HG03520 (cell line): ENCODE measurements around the gene FEZF1.
"Not testable (repeated sequence)": the region's sequence is repeated elsewhere in the genome, so short reads cannot be mapped to it uniquely, and the experiment has no call there.

Experiments used
- ATAC-seq: cut with Tn5 transposase; IDR thresholded peaks from one replicate; pipeline ENCODE4 v1.9.1; 2021; ENCODE audit warnings: mild to moderate bottlenecking, moderate library complexity; ENCODE audit not compliant: unreplicated experiment

The FEZF1 gene

DNA sequence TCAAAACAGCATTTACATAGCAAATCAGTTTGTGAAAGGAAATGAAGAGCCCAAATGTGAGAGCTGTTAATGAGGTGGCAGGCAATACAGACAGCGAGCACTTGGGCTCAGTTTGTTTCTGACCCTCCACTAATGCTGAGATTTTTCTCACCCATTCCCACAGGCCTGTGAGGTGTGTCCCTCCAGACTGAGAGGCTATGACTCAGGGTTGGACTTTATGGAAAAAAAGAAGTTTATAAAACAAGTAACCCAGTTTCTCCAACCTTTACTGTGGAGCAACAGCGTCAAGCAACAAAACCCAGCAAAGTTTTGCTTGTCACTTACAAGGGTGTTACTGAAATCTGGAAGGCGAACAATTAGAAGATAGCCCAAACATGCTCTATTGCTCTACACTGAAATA, 4.9 kb upstream of the FEZF1 start:
- ATAC-seq: no peak

DNA sequence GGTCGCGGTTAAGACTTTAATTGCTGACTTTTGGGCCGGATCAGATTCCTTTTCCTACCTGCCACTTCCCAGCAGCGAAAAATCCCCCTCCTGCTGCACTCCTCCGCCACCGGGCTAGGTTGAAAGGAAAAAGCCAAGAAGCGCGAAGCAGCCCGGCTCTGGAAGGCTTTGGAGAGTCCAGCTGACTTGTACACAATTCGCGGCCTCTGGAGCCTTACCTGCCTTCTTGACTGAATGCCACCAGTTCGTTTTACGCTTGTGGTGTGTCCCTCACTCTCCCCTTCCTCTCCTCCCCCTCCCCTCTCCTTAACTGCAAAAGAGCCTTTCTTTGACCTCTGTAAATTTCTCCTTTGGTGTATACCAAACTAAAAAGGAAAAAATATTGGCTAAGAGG, 2.7 kb upstream of the FEZF1 start:
- ATAC-seq: no peak

- ATAC-seq: no peak
Measured at GRCh38 chr7:122306320-122307227, 2.0 kb upstream of the FEZF1 start.

DNA sequence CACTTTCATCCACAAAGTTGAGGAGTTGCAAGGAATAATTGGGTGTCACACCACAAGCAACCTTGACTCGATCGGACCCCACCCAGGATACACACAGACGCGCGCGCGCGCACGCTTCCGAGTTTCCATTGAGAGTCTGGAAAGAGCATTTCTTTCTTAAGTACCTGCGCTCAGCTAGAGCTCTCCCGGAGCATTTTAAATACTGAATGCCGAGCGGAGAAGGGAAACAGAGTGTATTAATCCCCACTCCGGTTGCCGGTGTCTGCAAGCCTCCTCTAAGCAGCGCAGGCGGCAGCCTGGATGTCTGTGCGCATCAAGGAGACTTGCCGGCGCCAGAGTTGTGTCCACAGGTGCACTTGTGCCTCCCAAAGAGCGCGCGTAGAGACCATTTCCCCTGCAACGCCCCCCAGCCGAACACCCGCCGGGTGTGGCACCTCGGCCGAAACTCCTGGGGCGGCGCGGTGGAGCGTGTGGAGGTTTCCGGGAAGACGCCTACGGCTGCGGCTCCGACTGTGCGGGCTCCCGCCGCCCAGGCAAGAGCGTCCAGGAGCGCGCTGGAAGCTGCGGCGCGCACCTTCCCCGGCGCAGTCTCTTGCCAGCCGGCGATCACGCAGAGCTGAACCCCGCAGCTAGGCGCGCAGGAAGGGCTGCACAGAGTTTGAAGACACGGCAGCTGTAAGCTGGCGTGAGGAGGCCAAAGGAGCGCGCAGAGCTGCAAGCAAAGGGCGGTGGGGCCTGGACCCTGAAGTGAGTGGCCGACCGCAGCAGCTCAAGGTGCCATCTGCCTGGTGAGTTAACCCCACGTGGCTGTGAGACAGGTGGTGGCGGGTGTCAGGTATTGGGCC, 1.1 kb upstream of the FEZF1 start:
- ATAC-seq: no peak

DNA sequence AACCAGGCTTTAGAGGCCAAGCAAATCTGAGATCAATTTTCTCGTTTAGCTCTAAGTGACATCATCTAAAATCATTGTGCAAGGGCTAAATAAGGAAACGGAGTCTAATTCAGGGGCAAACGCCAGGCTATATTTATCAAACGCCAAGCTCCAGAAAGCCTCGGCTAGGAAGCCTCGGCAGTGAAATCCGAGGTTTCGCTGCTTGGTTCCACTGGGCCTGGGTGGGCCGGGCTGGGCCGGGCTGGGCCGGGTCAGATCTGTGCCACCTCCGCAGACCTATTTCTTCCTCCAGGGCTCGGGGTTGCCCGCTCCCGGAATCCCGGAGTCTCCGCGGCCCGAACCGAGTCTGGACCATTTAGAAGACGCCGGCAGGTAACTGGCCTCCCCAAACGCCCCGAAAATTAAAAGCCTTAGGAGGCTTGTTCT, 459 bp upstream of the FEZF1 start:
- no peak for ATAC-seq

GRCh38 chr7:122303531-122304318, 825 bp downstream of the FEZF1 start:
- no peak for ATAC-seq

GRCh38 chr7:122302761-122303530, 1.6 kb downstream of the FEZF1 start:
- no peak for ATAC-seq

GRCh38 chr7:122301858-122302760, 2.4 kb downstream of the FEZF1 start:
- ATAC-seq: no peak

- ATAC-seq: no peak
Measured at GRCh38 chr7:122300956-122301833, 3.4 kb downstream of the FEZF1 start.

DNA sequence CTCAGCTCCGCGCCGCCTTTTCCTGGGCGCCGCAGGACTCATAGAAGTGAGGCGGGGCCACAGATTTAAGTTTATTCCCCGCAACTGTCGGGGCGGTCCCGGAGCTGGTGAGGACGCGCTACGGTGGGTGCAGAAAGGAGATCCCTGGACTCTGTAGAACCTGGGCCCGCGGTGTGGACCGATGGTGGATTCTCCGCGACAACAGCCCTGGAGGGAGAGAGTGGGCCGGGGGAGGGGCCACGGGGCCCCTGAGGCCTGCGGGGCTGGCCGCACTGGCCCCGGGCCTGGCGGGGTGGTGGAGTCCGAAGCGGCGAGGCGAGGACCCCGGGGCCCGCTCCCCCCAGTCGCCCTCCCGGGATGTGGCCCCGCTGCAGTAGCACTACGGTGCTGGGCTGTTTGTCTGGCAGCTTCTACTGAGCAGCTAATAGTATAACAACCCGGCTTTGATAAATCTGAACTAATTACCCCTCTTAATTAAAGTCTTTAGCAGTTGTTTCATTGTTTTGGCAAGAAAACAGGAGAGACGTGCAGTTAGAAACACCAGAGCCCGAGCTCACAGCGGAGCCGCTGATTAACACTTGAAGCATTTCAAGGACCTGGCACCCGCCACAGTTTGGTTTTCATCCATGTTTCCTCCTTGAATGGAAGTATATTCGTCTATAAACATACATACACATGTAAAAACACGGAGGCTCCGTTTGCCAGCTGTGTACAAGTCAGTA, 4.2 kb downstream of the FEZF1 start:
- ATAC-seq: no peak

DNA sequence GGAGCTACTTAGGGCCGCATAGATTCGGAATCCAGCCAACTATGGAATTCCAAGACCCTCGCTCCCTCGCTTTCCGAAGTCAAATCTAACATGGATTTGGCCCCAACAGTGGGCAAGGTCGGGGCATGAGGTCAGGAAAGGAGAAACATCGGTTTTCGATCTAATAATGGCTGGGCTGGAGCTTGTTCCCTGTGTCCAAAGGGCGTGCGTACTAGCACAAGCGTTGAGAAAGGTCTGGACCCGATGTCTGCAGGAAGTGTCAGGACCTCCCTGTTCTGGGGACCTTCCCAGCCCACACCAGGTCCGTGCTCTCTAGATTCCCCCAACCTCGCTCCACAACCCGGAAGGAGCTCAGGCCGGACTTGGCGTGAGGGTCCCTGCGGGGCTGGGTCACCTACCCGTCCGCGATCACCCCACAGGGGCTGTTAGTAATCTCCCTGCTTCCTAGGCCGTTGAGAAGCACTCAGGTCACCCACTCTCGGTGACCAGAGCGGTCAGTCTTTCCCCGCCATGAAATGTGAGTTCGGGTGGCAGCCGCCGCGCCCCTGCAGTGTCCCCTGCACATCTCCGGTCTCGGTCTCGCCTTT, 4.8 kb downstream of the FEZF1 start:
- ATAC-seq: no peak

DNA sequence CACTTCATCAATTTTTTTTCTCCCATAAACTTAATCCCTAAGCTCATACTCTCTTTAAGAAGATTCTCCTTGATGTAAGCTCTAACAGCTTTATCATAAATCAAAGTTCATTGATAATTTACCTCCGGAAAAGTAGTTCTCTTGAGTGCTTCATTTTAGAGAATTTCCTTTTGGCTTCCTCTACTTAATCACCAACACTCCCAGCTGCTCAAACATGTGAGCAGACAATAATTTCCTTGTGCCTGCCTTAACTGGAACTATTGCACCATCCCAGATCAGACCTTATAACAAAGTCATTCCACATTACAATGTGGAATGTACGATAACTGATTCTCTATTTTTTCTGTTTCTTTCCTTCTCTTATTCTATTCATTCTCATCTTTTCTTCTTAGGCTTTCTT, 5.9 kb downstream of the FEZF1 start:
- no peak for ATAC-seq

GRCh38 chr7:122298131-122298530, 6.4 kb downstream of the FEZF1 start:
- no peak for ATAC-seq

- no peak for ATAC-seq
Measured at GRCh38 chr7:122291189-122291588, 13.4 kb downstream of the FEZF1 start.

DNA sequence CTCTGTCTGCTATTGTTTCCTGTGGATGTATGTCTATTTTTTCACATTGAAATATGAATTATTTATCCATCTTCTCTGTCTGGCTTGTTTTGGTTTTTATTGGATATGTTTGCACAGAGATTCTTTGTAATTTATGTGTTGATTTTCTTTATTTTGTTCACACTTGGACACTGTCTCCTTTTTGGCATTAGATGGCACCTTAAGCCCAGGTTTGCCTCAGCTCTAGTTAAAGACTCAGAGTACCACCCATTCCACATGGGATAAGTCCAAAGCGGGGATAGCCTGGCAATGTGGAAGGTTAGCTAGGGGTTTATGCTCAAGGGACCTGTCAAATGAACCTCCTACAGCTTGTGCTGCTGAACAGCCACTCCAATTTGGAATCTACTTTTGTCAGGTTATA, 14.1 kb downstream of the FEZF1 start:
- no peak for ATAC-seq

- ATAC-seq: no peak
Measured at GRCh38 chr7:122289426-122289825, 15.1 kb downstream of the FEZF1 start.

DNA sequence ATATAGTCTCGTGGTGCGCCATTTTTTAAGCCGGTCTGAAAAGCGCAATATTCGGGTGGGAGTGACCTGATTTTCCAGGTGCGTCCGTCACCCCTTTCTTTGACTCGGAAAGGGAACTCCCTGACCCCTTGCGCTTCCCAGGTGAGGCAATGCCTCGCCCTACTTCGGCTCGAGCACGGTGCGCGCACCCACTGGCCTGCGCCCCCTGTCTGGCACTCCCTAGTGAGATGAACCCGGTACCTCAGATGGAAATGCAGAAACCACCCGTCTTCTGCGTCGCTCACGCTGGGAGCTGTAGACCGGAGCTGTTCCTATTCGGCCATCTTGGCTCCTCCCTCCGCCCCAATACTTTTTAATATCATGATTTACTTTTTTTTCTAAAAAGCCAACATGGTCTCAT, 19.9 kb downstream of the FEZF1 start:
- not testable (repeated sequence) for ATAC-seq
